ENCODE data around the gene LCLAT1.

Gene LCLAT1

DNA sequence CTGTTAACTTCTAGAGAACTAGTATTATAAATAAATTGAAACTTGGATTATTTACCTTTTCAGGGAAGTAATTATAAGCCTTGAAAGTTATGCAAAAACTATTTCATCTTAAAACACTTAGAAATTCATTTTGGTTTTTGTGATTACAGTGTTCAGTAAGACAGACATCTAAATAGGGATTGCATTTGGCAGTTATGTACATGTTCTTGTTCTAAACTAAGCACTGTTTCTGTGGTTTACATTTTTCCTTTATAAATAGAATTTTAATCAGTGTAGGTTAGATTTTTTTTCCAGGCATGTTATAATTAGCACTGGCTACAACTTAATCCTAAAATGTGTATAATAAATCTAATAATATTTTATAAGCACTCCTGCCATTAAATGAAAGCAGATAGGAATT is 35.0 kb downstream of the LCLAT1 start:
- DNase-seq (ENCODE audit: low read depth, low spot score): no peak
- ChIA-PET POLR2A (no interaction called here), CTCF (interaction anchor here (1.8 kb wide), 1 partner anchor 11 kb away, joined by 4 read pairs; no protein-coding TSS in a partner anchor)
- H3K4me3 ChIP-seq (ENCODE audit: low read depth, low read length): no peak overlapping the region
- TF ChIP-seq CTCF (IDR thresholded peaks at IDR 0.05; ENCODE audit: insufficient read depth, low read length, missing control alignments): no peak

- ChIA-PET CTCF (no interaction called here), POLR2A (no interaction called here)
- DNase-seq (ENCODE audit: low read depth, low spot score): no peak
- TF ChIP-seq CTCF (IDR thresholded peaks at IDR 0.05; ENCODE audit: insufficient read depth, low read length, missing control alignments): no peak
- H3K4me3 ChIP-seq (ENCODE audit: low read depth, low read length): no peak overlapping the region
Measured at GRCh38 chr2:30484145-30484544, 37.1 kb downstream of the LCLAT1 start.

- CTCF ChIA-PET: no interaction called here
- TF ChIP-seq CTCF (IDR thresholded peaks at IDR 0.05; ENCODE audit: insufficient read depth, low read length, missing control alignments): no peak
- no peak for DNase-seq (ENCODE audit: low read depth, low spot score)
- H3K4me3 ChIP-seq (ENCODE audit: low read depth, low read length): no peak overlapping the region
- POLR2A ChIA-PET: no interaction called here
Measured at GRCh38 chr2:30484995-30485394, 37.9 kb downstream of the LCLAT1 start.

- H3K4me3 ChIP-seq (ENCODE audit: low read depth, low read length): no peak overlapping the region
- no peak for DNase-seq (ENCODE audit: low read depth, low spot score)
- CTCF ChIA-PET: no interaction called here
- POLR2A ChIA-PET: no interaction called here
- TF ChIP-seq CTCF (IDR thresholded peaks at IDR 0.05; ENCODE audit: insufficient read depth, low read length, missing control alignments): no peak
Measured at GRCh38 chr2:30486655-30487054, 39.6 kb downstream of the LCLAT1 start.

GRCh38 chr2:30487603-30488002 is 40.6 kb downstream of the LCLAT1 start:
- no peak for TF ChIP-seq CTCF (IDR thresholded peaks at IDR 0.05; ENCODE audit: insufficient read depth, low read length, missing control alignments)
- ChIA-PET POLR2A (no interaction called here), CTCF (interaction anchor here (1.0 kb wide), 1 partner anchor 322 kb away, joined by 4 read pairs; no protein-coding TSS in a partner anchor)
- H3K4me3 ChIP-seq (ENCODE audit: low read depth, low read length): no peak overlapping the region
- no peak for DNase-seq (ENCODE audit: low read depth, low spot score)

DNA sequence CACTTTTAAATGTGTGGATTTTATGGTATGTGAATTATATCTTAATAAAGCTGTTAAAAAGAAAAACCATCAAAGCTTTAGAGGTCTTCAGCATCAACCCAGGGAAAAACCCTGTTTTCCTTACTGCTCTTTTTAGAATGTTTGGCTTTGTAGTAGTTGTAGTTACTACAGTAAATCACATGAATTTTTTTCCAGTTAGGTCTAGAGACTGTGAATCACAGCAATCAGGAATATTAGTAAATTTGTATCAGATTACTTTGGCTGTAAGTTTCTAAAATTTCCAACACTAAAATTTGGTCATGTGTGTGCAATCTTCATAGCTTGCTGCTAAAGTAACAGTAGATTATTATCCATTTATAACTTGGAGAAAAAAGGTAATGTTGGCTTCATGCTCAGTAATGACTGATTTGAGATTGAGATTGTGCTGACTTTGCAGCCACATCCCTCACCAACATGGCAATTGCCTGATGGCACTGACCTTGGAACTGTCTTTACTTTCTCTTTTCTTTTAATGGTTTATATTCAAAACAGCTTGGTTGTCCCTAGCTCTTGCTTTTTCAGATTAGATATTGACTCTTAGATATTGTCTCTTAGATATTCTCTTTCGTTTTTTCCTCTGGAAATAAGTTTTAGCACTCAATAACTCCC is 41.1 kb downstream of the LCLAT1 start:
- no peak overlapping the region for H3K4me3 ChIP-seq (ENCODE audit: low read depth, low read length)
- no peak for TF ChIP-seq CTCF (IDR thresholded peaks at IDR 0.05; ENCODE audit: insufficient read depth, low read length, missing control alignments)
- POLR2A ChIA-PET: no interaction called here
- no peak for DNase-seq (ENCODE audit: low read depth, low spot score)
- CTCF ChIA-PET: interaction anchor here (1.0 kb wide), 1 partner anchor 323 kb away, joined by 4 read pairs; no protein-coding TSS in a partner anchor

Data from AG04449 (cell line).